GM18951 (cell line): Measurements from ENCODE around the gene BCAS3.

ENCODE experiments used
- POLR2A ChIP-seq: IDR thresholded peaks from 4 replicates; pipeline ENCODE4 v1.6.1; 2011; ENCODE audit warnings: mild to moderate bottlenecking; ENCODE audit not compliant: insufficient read length, insufficient read depth; ENCODE audit errors: extremely low read depth
- in situ Hi-C: fragments of 300-500 bp; cut with MboI; formaldehyde crosslinking; loops from one replicate; pipeline ENCODE4 v1.12.0; 2022; ENCODE audit warnings: low sequenced_read_pairs, mixed read lengths, inconsistent platforms; ENCODE audit not compliant: unreplicated experiment

The BCAS3 gene

DNA sequence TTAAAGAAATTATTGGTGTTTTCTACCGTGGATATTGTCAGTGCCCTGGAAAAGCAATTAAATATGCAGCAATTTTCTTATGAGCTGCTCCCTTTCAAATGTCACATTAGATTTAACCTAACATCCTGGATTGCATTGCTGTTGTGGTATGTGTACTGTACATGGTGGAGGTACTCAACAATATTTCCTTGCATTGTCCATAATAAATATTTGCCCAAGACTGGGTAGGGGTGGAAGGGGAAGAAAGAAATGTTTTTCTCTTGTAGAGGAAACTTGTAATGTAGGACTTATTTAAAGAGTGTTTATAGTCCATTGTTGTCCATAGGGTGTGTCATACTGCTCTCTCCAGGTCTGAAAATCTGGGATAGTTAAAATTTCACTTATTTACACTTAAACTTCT lies 375.8 kb downstream of the BCAS3 start:
- in situ Hi-C loops: no loop called here
- TF ChIP-seq POLR2A: no peak

DNA sequence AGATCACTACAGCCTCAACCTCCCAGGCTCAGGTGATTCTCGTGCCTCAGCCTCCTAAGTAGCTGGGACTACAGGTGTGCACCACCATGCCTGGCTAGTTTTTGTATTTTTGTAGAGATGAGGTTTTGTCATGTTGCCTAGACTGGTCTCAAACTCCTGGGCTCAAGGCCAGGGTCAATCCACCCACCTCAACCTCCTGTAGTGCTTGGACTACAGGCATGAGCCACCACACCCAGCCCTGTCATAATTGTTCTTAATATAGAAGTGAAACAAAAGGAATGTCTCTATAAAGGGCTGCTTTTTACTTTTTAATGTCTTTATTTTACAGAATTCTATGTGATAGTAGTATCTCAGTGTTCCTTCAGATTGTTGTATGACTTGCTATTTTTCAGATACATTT lies 376.8 kb downstream of the BCAS3 start:
- in situ Hi-C loops: no loop called here
- TF ChIP-seq POLR2A: no peak

DNA sequence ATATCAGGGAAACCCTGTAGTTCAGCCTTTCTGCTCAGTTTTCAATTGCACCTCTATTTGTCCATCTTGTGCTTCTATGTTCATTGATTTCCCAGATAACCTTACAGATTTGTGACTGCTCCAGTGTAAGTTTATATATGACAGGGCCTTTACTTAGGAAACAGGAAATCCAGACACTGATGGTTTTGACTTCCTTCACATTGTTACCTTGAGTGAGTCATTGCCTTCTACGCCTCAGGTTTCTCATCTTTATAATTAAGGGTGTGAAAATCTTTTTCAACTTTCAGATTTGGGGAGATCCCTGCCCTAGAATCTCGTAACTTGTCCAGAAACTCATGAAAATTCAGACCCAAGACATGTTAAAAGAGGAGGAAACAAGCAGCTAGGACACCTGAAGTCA lies 379.6 kb downstream of the BCAS3 start:
- in situ Hi-C loops: no loop called here
- no peak for TF ChIP-seq POLR2A

- in situ Hi-C loops: no loop called here
- TF ChIP-seq POLR2A: no peak
Measured at GRCh38 chr17:61058066-61058465, 380.4 kb downstream of the BCAS3 start.

GRCh38 chr17:61063528-61063927 lies 385.9 kb downstream of the BCAS3 start:
- no peak for TF ChIP-seq POLR2A

DNA sequence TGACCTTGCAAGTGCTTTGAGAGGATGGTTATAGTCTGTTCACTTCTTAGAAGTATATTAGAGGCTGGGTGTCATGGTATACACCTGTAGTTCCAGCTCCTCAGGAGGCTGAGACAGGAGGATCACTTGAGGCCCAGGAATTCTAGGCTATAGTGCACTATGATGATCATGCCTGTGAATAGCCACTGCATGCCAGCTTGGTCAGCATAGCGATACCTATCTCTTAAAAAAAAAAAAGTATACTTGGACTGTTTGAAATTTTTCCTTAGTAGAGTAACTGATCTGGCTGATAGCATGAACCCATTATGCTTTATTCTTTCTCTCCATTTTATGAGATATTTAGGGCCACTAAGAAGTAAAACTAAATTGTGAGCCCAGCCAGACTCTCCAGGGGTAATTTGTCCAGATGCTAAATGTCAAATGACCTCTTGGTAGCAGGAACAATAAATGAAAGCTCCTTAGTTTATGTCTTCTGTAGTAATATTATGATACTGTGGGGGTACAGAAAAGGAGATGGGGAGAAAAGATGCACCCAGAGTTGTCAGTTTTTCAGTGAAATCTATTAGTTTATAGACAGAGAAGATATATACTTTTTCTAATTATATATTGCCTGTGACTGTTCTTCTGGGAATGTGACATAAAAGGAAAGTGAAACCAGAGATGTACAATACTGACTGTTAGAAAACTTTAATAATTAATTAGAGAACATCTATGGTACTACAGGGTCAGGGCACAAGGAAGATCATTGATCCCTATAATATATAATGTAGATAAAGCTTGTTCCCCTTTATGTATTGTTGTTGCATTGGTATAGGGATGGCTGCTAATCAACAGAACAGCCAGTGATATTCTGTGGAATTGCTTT lies 386.7 kb downstream of the BCAS3 start:
- in situ Hi-C loops: no loop called here

More at GRCh38 chr17:61063528-61063927, 385.9 kb downstream of the BCAS3 start:
- in situ Hi-C loops: no loop called here

DNA sequence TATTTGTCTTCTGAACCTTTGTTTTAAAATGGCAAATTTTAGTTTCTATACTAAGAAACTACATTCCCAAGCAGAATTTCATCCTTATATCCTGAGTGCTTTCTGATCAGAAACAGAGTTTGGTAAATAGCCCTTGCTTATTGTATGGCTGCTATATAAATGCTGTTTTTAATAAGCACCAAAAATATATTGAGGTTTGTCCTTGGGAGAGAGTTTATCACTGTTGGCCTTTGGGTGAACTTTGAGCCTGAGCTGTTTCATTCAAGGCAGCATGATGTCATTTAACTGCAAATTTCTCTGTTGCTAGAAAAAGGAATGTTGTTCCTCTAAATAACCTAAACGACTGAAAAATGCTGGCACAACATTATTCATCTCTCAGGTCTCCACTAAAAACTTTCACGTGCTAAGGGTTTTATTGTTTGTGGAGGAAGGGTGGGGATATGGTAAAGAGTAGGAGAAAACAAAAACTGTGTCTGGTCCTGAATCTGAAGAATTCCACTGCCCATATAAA lies 387.7 kb downstream of the BCAS3 start:
- in situ Hi-C loops: no loop called here
- TF ChIP-seq POLR2A: no peak

More for the DNA sequence above, 386.7 kb downstream of the BCAS3 start:
- no peak for TF ChIP-seq POLR2A

DNA sequence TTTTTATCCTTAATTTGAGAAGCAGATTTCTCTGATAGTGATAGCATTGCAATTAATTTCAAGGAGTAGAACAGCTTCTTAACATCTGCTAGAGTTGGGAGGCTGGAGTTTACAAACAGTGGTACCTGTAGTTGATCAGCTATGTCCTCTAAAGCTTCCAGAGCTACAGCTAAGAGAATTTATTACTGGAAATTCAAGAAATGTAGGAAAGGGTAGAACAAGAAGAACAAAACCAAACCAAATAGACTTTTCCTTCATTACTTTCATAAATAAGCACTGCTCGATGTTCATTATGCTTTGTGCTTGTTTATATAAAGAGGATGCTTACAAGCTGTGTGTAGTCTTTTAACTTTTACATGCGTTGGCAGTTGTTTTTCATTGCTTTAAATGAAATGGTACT lies 388.4 kb downstream of the BCAS3 start:
- no peak for TF ChIP-seq POLR2A
- in situ Hi-C loops: no loop called here

GRCh38 chr17:61070649-61071048 lies 393.0 kb downstream of the BCAS3 start:
- in situ Hi-C loops: no loop called here
- TF ChIP-seq POLR2A: no peak

DNA sequence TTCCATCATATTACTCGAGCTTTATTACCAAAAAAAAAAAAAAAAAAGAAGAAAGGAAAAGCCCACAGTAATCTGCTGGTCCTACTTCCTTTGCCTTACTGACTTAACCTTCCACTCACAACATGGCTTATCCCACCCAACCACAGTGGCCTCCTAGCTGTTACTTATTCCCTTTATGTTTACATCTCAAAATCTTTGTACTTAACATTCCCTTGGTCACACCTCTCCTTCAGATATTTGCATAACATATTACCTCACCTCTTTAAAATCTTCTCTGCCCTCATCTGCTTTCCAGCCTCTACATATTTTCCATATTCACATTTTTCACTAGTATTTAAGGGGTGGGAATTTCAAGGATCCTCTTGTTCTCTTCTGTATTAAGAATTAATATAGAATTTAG lies 395.0 kb downstream of the BCAS3 start:
- no peak for TF ChIP-seq POLR2A
- in situ Hi-C loops: no loop called here

GRCh38 chr17:61073131-61073530 lies 395.5 kb downstream of the BCAS3 start:
- TF ChIP-seq POLR2A: no peak
- in situ Hi-C loops: no loop called here

DNA sequence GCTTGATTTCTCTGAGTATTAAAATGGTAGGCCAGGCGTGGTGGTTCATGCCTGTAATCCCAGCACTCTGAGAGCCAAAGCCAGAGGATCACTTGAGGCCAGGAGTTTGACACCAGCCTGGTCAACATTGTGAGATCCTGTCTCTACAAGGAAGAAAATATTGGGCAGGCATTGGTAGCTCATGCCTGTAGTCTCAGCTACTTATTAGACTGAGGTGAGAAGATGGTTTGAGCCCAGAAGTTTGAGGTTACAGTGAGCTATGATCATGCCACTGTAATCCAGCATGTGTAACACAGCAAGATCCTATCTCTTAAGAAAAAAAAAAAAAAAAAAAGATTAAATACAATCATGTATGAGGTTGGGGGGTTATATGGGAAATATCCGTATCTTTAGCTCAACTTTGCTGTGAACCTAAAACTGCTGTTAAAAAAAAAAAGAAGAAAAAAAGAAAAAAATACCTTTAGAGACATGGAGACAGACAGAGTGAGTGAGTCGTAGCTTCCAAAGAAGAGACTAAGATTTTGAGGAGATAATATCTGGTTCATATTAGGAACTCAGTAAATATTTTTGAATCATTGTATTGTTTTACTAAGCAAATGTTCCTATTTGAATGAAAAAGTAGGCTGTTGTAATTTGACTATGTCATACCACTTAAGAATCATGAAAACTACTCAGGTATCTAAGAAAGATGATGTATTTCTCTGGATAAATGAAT lies 396.3 kb downstream of the BCAS3 start:
- in situ Hi-C loops: no loop called here
- TF ChIP-seq POLR2A: no peak

DNA sequence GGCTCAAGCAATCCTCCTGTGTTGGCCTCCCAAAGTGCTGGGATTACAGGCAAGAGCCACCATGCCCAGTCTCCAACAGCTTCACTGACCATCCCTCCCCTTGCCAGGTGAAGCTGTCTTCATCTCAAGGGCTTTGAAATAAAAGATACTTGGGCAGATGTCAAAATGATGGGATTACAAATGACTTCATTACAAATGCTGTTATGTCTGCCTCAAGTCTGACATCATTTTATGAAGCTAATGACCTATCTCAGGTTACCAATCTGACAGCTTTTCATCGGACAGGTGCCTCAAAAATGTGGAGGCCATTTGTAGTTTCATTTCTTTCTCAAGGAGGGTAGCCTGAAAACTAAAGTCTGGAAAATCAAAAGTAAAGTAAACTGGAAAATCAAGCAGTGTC lies 398.3 kb downstream of the BCAS3 start:
- in situ Hi-C loops: no loop called here
- TF ChIP-seq POLR2A: no peak

- in situ Hi-C loops: no loop called here
- TF ChIP-seq POLR2A: no peak
Measured at GRCh38 chr17:61076621-61077031, 399.0 kb downstream of the BCAS3 start.

DNA sequence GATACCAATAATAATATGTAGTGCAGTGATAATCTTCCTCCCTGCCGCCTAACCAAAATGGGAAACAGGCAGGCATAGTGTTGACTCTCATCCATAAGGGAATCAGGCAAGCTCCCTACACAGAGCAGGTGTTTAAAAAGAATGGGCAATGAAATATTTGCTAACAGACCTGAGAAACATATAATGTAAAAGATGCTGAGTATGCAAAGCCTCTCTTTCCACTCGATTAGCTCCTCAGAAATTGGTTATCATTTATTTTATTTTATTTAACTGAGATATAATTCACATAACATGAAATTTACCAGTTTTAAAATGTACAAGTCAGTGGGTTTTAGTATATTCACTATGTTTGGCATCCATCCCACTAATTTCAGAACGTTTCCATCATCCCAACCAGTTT lies 404.3 kb downstream of the BCAS3 start:
- TF ChIP-seq POLR2A: no peak
- in situ Hi-C loops: no loop called here
